ENCODE data around the gene ULK4.

- TF ChIP-seq CTCF (conservative IDR thresholded peaks at IDR 0.05 in 1 of 2, IDR thresholded peaks at IDR 0.05 in 1 of 2; ENCODE audit: low read depth in 1 of 2, low read length in 2 of 2), result no peak
- TF ChIP-seq EZH2 (IDR thresholded peaks at IDR 0.05; ENCODE audit: low read length, missing control alignments), result no peak
These were observed 279.5 kb downstream of the ULK4 start for GRCh38 chr3:41682382-41682781.
